GM20000 (cell line): ENCODE measurements around the gene POLE3.
"Not testable (repeated sequence)": the region's sequence is repeated elsewhere in the genome, so short reads cannot be mapped to it uniquely, and the experiment has no call there.

ENCODE experiments used
- DNase-seq: peaks from one replicate; pipeline ENCODE4 v3.0.0; 2012; ENCODE audit warnings: low spot score
- CTCF ChIP-seq: IDR thresholded peaks from 2 replicates; pipeline ENCODE4 v1.5.1; 2012; ENCODE audit warnings: mild to moderate bottlenecking, control low read depth; ENCODE audit errors: extremely low read depth, missing control alignments

Gene POLE3

GRCh38 chr9:113421726-113422125 lies 11.3 kb upstream of the POLE3 start:
- DNase-seq, result no peak
- no peak for TF ChIP-seq CTCF

GRCh38 chr9:113417370-113417769 lies 6.9 kb upstream of the POLE3 start:
- no peak for DNase-seq
- TF ChIP-seq CTCF, result no peak

GRCh38 chr9:113416149-113416721 lies 5.8 kb upstream of the POLE3 start:
- peak; percentile 78 for DNase-seq
- TF ChIP-seq CTCF, result no peak

- TF ChIP-seq CTCF, result no peak
- no peak for DNase-seq
Observed at GRCh38 chr9:113409883-113410206, 630 bp downstream of the POLE3 start.

GRCh38 chr9:113409481-113409880 lies 994 bp downstream of the POLE3 start:
- TF ChIP-seq CTCF, result no peak
- no peak for DNase-seq

GRCh38 chr9:113406873-113407511 lies 3.5 kb downstream of the POLE3 start:
- peak; percentile 57 for DNase-seq
- TF ChIP-seq CTCF, result peak; percentile 86

GRCh38 chr9:113406353-113406752 lies 4.1 kb downstream of the POLE3 start:
- not testable (repeated sequence) for DNase-seq

GRCh38 chr9:113403646-113404045 lies 6.8 kb downstream of the POLE3 start:
- no peak for DNase-seq
- TF ChIP-seq CTCF, result no peak
